Aorta (tissue), 5 donors: Measurements from ENCODE around the gene PTGER2. TPM values are rescaled to one million over a fixed set of nuclear protein-coding genes. Genes with fewer than 3 reads are reported as not detected.

Experiments used
- ATAC-seq: fragments of 200-7000 bp; cut with Tn5 transposase; one replicate; pipeline ENCODE4 v1.9.1; 2022; ENCODE audit warnings: moderate library complexity; ENCODE audit not compliant: low FRiP score
- DNase-seq, 2 donors: peaks; one replicate each; pipeline ENCODE4 v3.0.0-alpha.2; 2020
- H3K27ac ChIP-seq, 2 donors: one replicate each; pipeline ENCODE4 v1.5.1; 2013; ENCODE audit warnings: low read length in 2 of 2, mild to moderate bottlenecking in 2 of 2, moderate library complexity in 2 of 2, control low read depth in 1 of 2, inconsistent platforms in 1 of 2, low read depth in 1 of 2
- H3K27me3 ChIP-seq, 2 donors: one replicate each; pipeline ENCODE4 v1.6.1; 2013; ENCODE audit warnings: control low read depth in 1 of 2, low read length in 1 of 2, mild to moderate bottlenecking in 1 of 2, moderate library complexity in 1 of 2; ENCODE audit not compliant: insufficient read depth in 2 of 2, control insufficient read depth in 1 of 2
- H3K36me3 ChIP-seq, 2 donors: one replicate each; pipeline ENCODE4 v1.6.1; 2013; ENCODE audit warnings: control low read depth in 1 of 2, low read length in 1 of 2, mild to moderate bottlenecking in 1 of 2; ENCODE audit not compliant: insufficient read depth in 2 of 2, control insufficient read depth in 1 of 2
- H3K4me1 ChIP-seq, 2 donors: one replicate each; pipeline ENCODE4 v1.6.1; 2013; ENCODE audit warnings: low read length in 2 of 2, control low read depth in 1 of 2, mild to moderate bottlenecking in 1 of 2, moderate library complexity in 1 of 2; ENCODE audit not compliant: insufficient read depth in 2 of 2, control insufficient read depth in 1 of 2
- H3K4me3 ChIP-seq, 2 donors: one replicate each; pipeline ENCODE4 v1.5.1; 2013; ENCODE audit warnings: low read length in 2 of 2, control low read depth in 1 of 2, mild to moderate bottlenecking in 1 of 2
- H3K9me3 ChIP-seq: one replicate; pipeline ENCODE4 v1.6.1; 2013; ENCODE audit warnings: mild to moderate bottlenecking, low read length; ENCODE audit not compliant: control insufficient read depth
- WGBS, 2 donors: extraction: QIAGEN DNeasy Blood & Tissue Kit; methylation state at CpG; one replicate each; pipeline ENCODE4 v1.1.7; 2013; 5-methylcytosine and 5-hydroxymethylcytosine counted together
- intact Hi-C, 2 donors: fragments of 100-400 bp; cut with DNase I; formaldehyde crosslinking; loops; one replicate each; pipeline versions ENCODE4 v1.14.2 to v1.15.0; 2022
- polyA plus RNA-seq, 2 donors: library from polyadenylated mRNA; stranded (reverse); fragments of 200-250 nt; gene quantifications; one replicate each; pipeline ENCODE4 v1.2.3, GENCODE V29; 2013
- total RNA-seq, 2 donors: library from RNA; stranded (reverse); fragmentation: NEBNext Ultra II Directional; extraction: Animal tissue kit (Norgen Biotek cat#: 25700); gene quantifications; one replicate each; pipeline ENCODE4 v1.2.1, GENCODE V29; 2021
- donor health status: healthy with polysubstance abuse.
- donor health status: Bipolar disorder and iron deficiency.
- donor health status: DM: no; HTN: no; CAD: no.
- donor health status: DM: no; HTN: no; CAD: no.
- donor health status: DM: yes; HTN: yes; CAD: no.

The PTGER2 gene
- total and polyA plus RNA-seq, 4 donors, result 0.38 to 5.1 (median 2.6) TPM

DNA sequence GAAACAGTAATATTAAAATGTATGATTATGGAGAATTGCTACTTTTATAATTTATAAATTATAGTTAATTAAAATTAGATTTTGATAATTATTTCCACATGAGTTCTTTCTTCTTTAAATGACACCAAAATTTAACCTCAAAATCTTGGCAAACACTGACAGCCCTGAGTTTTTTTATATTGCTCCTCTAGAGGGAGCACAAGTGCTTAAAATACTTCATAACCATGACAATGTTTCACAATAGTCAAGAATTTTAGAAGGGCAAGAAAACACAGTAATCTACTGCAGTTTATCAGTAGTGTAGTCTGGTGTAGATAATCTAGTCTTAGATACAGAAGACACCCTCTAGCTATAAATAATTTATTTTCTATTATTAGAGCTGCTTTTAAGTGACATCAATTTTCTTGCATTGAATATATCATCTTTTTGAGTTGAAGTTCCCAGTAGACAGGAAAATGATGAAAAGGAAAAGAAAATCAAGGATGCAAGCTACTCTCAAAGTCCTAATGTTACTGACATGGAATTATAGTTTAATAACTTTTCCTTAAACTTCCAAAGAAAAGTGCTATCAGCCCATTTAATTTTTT, 14.3 kb upstream of the PTGER2 start:
- Histone ChIP-seq H3K4me3 (no peak overlapping the region), H3K9me3 (no peaks in the 10 kb centered on the region), H3K27ac (no peak overlapping the region), H3K27me3 (no peaks in the 10 kb centered on the region), H3K4me1 (no peaks in the 10 kb centered on the region), H3K36me3 (no peaks in the 10 kb centered on the region)
- ATAC-seq, result peak; percentile 74
- no peak for DNase-seq
- intact Hi-C loops, result loop anchor here (2.0 to 5.0 kb wide), 2 partner anchors 173 to 175 kb away; no protein-coding TSS in a partner anchor

- no peak for DNase-seq
- Histone ChIP-seq H3K27ac (no peak overlapping the region), H3K27me3 (no peaks in the 10 kb centered on the region), H3K4me3 (no peak overlapping the region), H3K4me1 (no peaks in the 10 kb centered on the region), H3K36me3 (no peaks in the 10 kb centered on the region), H3K9me3 (no peaks in the 10 kb centered on the region)
- WGBS, 2 donors, result 80% methylated on average over 4 of the region's 4 CpGs
- intact Hi-C loops, result no loop called here
- no peak for ATAC-seq
Observed at GRCh38 chr14:52303236-52303635, 10.9 kb upstream of the PTGER2 start.

GRCh38 chr14:52304248-52304904, 9.7 kb upstream of the PTGER2 start:
- DNase-seq (no peak), ATAC-seq (no peak)
- Histone ChIP-seq H3K27ac (no peak overlapping the region), H3K4me3 (no peak overlapping the region), H3K27me3 (no peaks in the 10 kb centered on the region), H3K4me1 (no peaks in the 10 kb centered on the region), H3K36me3 (no peaks in the 10 kb centered on the region), H3K9me3 (no peaks in the 10 kb centered on the region)
- intact Hi-C loops, result no loop called here
- 85 to 87% methylated on average over 4 of the region's 4 CpGs for WGBS, 2 donors

- ATAC-seq (no peak), DNase-seq (no peak)
- Histone ChIP-seq H3K4me3 (no peak overlapping the region), H3K9me3 (no peaks in the 10 kb centered on the region), H3K27ac (no peak overlapping the region), H3K4me1 (no peaks in the 10 kb centered on the region), H3K27me3 (no peaks in the 10 kb centered on the region), H3K36me3 (no peaks in the 10 kb centered on the region)
- 95 to 97% methylated on average over 6 of the region's 6 CpGs for WGBS, 2 donors
- intact Hi-C loops, result no loop called here
Observed at GRCh38 chr14:52305014-52305413, 9.1 kb upstream of the PTGER2 start.

DNA sequence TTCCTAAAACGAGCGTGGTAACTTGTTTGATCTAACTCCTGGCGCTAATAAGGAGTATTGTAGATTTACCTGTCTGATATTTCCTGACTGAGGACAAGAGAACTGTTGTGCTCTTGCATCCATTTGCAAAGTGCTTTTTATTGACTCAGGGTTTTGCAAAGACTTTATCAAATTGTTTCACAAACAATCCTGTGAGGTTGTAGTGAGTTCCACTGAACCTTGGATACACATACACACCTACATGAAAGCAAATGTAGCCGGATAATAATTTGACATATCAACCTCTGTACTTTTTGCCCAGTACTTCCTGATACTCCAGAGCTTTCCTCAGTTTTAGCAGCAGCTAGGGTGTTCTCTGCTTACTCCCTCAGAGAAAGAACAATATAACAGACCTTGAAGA, 6.7 kb upstream of the PTGER2 start:
- ATAC-seq, result no peak
- no peak overlapping the region for H3K4me3 ChIP-seq
- WGBS, 2 donors, result 93 to 94% methylated on average over 4 of the region's 4 CpGs
- no peak overlapping the region for H3K27ac ChIP-seq
- intact Hi-C loops, result no loop called here
- DNase-seq, result no peak
- no peaks in the 10 kb centered on the region for H3K9me3 ChIP-seq
- no peaks in the 10 kb centered on the region for H3K27me3 ChIP-seq
- H3K4me1 ChIP-seq, result no peaks in the 10 kb centered on the region
- no peaks in the 10 kb centered on the region for H3K36me3 ChIP-seq

GRCh38 chr14:52307905-52308304, 6.2 kb upstream of the PTGER2 start:
- no peak for DNase-seq
- intact Hi-C loops, result no loop called here
- WGBS, 2 donors, result 58 to 71% methylated on average over 2 of the region's 2 CpGs

DNA sequence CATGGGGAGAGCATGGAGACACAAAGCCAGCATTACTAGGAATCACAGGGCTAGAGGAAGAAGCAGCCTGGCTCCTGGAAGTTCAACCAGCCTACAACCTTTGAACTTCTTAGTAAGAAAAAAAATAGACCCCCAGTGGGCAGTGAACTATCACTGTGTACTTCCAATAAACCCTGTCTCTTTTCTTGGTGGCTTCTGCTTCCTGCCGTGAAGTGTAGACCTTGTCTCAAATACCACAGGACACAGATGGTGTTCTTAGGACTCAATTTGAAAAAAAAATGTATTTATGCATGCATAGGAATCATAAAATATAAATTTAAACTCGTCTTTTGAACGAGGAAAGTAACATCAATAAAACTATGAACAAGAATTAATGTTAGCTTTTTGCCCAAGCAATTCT, 3.6 kb upstream of the PTGER2 start:
- Histone ChIP-seq H3K27ac (no peak overlapping the region), H3K4me3 (no peak overlapping the region), H3K27me3 (no peaks in the 10 kb centered on the region), H3K36me3 (no peaks in the 10 kb centered on the region), H3K9me3 (no peaks in the 10 kb centered on the region), H3K4me1 (no peaks in the 10 kb centered on the region)
- intact Hi-C loops, result loop anchor here in 1 of 2 donors (10.0 kb wide), 1 partner anchor 244 kb away; the partner anchor contains the start of genes GPR137C and TXNDC16
- ATAC-seq (no peak), DNase-seq (no peak)
- WGBS, 2 donors, result 93 to 95% methylated on average over 3 of the region's 3 CpGs

More at GRCh38 chr14:52307905-52308304, 6.2 kb upstream of the PTGER2 start:
- Histone ChIP-seq H3K9me3 (no peaks in the 10 kb centered on the region), H3K27me3 (no peaks in the 10 kb centered on the region), H3K4me3 (no peak overlapping the region), H3K4me1 (no peaks in the 10 kb centered on the region), H3K27ac (no peak overlapping the region), H3K36me3 (no peaks in the 10 kb centered on the region)
- no peak for ATAC-seq

DNA sequence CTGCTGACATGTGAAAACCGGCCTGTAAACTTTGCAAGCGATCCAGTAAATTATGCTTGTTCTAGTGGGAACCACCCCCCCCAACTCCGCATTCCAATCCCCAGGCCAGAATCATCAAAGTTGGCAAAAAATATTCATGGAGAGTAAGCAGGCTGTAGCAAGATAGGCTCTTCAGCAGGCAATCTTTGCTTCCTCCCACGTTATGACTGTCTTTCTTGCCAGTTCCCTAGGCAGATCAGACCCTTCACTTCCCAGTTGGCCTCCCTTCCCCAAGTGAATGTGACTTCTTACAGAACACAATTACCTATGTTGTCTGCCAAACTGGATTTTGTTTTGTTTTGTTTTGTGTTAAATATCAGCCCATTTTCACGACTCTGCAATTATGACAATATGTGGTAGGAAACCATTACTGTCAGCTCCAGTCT, 1.2 kb upstream of the PTGER2 start:
- ATAC-seq, result no peak
- Histone ChIP-seq H3K27ac (no peak overlapping the region), H3K27me3 (no peaks in the 10 kb centered on the region), H3K4me1 (no peaks in the 10 kb centered on the region), H3K9me3 (no peaks in the 10 kb centered on the region), H3K4me3 (no peak overlapping the region), H3K36me3 (no peaks in the 10 kb centered on the region)
- WGBS, 2 donors, result 55 to 61% methylated on average over 5 of the region's 5 CpGs
- DNase-seq, result no peak
- intact Hi-C loops, result loop anchor here in 1 of 2 donors (10.0 kb wide), 1 partner anchor 242 kb away; the partner anchor contains the start of genes GPR137C and TXNDC16

GRCh38 chr14:52313462-52313861, 650 bp upstream of the PTGER2 start:
- intact Hi-C loops, result loop anchor here in 1 of 2 donors (10.0 kb wide), 1 partner anchor 241 kb away; the partner anchor contains the start of genes GPR137C and TXNDC16
- ATAC-seq (no peak), DNase-seq (no peak)
- WGBS, 2 donors, result 32 to 41% methylated on average over 10 of the region's 10 CpGs
- Histone ChIP-seq H3K27me3 (no peaks in the 10 kb centered on the region), H3K9me3 (no peaks in the 10 kb centered on the region), H3K36me3 (no peaks in the 10 kb centered on the region), H3K27ac (no peak overlapping the region), H3K4me1 (no peaks in the 10 kb centered on the region), H3K4me3 (peak overlapping the region; percentile 6 to 44)
